ENCODE measurements around the gene NPAS3.

The NPAS3 gene

DNA sequence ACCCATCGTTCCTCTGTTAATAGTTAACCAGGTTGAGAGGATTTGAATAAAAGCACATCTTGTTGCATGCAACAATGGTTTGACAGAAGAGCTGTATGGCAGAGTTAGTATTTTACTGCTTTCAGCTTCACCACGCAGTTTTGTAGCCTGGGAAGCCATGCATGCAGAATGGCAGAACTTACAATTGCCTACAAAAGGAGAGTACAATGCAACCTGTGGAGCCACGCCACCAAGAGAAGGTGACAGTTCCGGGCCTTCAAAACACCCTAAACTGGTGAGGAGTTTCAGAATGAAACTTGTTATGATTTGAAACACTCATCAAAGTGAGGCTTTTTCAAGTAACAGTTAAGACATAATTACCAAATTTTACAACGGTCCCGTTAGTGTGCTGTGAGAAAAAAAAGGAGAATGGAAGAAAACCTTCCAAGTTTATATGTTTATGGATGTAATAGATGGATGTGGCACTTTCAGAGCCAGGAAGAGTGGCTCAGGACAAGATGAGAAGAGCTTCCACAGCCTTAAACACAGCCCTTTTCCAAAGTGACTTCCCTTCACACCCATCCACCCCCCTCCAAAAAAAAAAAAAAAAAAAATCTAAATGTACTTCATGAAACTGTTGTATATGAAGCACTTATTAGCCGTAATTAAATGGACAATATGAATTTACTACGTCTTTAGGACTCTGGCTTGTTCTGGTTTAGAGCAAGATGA, 853.5 kb downstream of the NPAS3 start:
- no peak overlapping the region for H3K4me3 ChIP-seq (ENCODE audit: low read depth, low read length)
- TF ChIP-seq, protein P1, sequence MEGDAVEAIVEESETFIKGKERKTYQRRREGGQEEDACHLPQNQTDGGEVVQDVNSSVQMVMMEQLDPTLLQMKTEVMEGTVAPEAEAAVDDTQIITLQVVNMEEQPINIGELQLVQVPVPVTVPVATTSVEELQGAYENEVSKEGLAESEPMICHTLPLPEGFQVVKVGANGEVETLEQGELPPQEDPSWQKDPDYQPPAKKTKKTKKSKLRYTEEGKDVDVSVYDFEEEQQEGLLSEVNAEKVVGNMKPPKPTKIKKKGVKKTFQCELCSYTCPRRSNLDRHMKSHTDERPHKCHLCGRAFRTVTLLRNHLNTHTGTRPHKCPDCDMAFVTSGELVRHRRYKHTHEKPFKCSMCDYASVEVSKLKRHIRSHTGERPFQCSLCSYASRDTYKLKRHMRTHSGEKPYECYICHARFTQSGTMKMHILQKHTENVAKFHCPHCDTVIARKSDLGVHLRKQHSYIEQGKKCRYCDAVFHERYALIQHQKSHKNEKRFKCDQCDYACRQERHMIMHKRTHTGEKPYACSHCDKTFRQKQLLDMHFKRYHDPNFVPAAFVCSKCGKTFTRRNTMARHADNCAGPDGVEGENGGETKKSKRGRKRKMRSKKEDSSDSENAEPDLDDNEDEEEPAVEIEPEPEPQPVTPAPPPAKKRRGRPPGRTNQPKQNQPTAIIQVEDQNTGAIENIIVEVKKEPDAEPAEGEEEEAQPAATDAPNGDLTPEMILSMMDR (IDR thresholded peaks at IDR 0.05; ENCODE audit: low read depth, low read length), result no peak

DNA sequence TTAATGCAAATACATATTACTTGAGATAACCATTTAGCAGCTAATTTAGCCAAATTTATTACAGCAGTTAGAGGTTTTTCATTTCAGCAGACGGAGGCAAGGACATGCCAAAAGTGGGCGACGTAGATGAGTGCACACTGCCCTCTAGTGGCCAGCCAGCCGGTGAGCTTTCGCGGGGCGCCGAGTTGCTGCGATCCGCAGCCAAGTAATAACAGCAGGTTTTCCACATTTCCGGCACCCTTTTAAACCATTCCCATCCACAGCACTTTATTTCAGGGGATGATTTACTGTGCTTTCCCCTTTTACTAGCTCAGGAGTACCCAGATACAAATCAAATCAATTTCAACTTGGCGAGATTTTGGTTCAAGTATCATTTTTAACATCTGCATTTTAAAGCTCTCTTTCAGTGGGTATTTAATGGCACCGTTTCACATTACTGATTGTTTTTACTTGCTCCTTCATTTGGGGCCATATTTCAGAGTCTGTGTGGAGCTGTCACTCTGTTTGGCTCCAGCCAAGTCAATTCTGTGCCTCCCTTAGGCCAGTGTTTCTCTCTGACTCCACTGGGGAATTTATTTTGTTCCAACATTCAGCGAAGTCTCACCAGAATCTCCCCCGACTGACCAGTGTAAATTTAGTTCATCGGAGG, 854.2 kb downstream of the NPAS3 start:
- TF ChIP-seq, protein P1 (IDR thresholded peaks at IDR 0.05; ENCODE audit: low read depth, low read length), result peak; percentile 90
- H3K4me3 ChIP-seq (ENCODE audit: low read depth, low read length), result peak overlapping the region; percentile 12; the same call in 1 of the 2 replicates

DNA sequence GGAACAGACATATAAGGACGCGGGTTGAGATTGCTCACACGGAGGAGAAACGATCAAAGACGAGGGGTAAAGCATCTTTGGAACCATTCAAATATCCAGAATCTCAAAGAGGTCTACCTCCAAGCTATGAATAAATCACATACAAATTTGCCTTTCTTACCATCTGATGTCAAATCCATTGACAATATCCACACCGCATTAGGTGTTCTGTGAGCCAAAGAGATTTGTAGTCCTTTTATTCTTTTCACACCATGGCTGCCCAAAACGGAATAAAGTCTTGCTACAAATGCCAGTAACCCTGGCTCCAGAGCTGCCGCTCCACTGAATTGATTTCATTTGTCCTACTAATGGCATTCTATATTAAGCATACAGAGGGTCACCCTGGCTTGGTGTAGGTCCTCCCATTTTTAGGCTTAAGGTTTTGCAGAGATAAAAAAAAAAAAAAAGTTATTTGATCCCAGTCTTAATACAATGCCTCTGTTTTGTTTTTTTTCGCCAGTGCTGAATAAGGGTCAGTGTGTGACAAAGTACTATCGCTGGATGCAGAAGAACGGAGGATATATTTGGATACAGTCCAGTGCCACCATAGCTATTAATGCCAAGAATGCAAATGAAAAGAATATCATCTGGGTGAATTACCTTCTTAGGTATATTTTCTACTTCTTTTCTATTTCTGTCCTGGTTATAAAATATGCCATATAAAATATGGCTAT, 854.9 kb downstream of the NPAS3 start:
- TF ChIP-seq, protein P1 (IDR thresholded peaks at IDR 0.05; ENCODE audit: low read depth, low read length), result no peak
- H3K4me3 ChIP-seq (ENCODE audit: low read depth, low read length), result no peak overlapping the region

DNA sequence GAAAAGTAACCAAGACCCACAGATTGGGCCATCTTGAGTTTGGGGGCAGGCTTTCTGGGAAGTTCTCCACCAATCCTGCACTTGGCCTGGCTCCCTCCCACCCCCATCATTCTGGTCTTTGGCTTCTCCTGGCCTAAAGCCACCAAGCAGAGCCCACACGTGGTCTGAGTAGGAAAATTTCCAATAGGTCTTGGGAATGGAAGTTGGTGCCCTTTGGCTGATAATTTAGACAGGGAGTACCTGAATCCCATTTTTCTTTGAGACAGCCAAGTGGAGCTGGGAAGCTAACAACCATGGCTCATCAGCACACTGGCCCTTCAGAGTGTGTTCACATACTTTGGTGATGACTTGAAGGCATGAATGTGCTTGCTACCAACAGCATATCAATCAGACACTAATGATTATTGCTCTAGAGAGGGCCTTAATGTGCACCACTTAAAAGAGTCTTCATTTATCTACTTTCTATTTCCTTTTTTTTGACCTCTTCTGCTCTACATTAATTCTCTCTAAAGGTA, 856.2 kb downstream of the NPAS3 start:
- no peak overlapping the region for H3K4me3 ChIP-seq (ENCODE audit: low read depth, low read length)
- TF ChIP-seq, protein P1 (IDR thresholded peaks at IDR 0.05; ENCODE audit: low read depth, low read length), result no peak

DNA sequence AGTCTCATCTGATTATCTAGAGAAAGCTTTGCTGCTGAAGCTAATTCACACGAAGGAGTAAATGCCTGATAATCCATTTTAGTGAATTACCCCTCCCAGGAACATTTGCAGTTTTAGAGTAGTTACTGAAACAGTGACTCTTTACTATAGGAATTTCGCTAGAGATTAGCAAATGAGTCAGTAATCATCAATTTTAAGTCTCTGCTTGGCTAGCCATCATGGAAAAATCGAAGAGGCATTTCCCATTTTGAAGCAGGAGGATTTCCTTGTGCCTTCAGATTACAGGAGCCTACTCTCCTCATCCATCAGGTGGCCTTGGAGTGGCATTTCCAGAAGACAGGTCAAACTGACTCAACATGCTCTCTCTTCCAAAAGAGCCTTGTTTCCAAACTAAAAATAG, 857.7 kb downstream of the NPAS3 start:
- no peak overlapping the region for H3K4me3 ChIP-seq (ENCODE audit: low read depth, low read length)
- TF ChIP-seq, protein P1 (IDR thresholded peaks at IDR 0.05; ENCODE audit: low read depth, low read length), result no peak

DNA sequence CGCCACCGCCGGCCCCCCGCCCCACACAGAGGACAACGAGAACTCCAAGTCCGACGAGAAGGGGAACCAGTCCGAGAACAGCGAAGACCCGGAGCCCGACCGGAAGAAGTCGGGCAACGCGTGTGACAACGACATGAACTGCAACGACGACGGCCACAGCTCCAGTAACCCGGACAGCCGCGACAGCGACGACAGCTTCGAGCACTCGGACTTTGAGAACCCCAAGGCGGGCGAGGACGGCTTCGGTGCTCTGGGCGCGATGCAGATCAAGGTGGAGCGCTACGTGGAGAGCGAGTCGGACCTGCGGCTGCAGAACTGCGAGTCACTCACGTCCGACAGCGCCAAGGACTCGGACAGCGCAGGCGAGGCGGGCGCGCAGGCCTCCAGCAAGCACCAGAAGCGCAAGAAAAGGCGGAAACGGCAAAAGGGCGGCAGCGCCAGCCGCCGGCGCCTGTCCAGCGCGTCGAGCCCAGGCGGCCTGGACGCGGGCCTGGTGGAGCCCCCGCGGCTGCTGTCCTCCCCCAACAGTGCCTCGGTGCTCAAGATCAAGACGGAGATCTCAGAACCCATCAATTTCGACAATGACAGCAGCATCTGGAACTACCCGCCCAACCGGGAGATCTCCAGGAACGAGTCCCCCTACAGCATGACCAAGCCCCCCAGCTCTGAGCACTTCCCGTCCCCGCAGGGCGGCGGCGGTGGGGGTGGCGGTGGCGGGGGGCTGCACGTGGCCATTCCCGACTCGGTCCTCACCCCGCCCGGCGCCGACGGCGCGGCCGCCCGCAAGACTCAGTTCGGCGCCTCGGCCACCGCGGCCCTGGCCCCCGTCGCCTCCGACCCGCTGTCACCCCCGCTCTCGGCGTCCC, 861.3 kb downstream of the NPAS3 start:
- H3K4me3 ChIP-seq (ENCODE audit: low read depth, low read length), result no peak overlapping the region
- TF ChIP-seq, protein P1 (IDR thresholded peaks at IDR 0.05; ENCODE audit: low read depth, low read length), result no peak

All from WI38 (cell line).